Myocyte (in vitro differentiated cells): ENCODE results near the gene PLXNB2. TPM values are rescaled to one million over a fixed set of nuclear protein-coding genes. Genes with fewer than 3 reads are reported as not detected.

Source experiments
- DNase-seq: peaks from one replicate; pipeline ENCODE4 v3.0.0-alpha.2; 2012; ENCODE audit warnings: low read depth
- total RNA-seq: library from RNA; depleted of rRNA; stranded (reverse); fragments of >200 nt; gene quantifications from 2 replicates; pipeline ENCODE4 v1.2.3, GENCODE V29; 2014

The PLXNB2 gene
- total RNA-seq, 1 donor from 2014 or later = 112 TPM

GRCh38 chr22:50311606-50312351 is 4.3 kb upstream of the PLXNB2 start:
- no peak for DNase-seq

- DNase-seq = no peak
Measured at GRCh38 chr22:50310949-50311444, 3.6 kb upstream of the PLXNB2 start.

GRCh38 chr22:50310031-50310722 is 2.7 kb upstream of the PLXNB2 start:
- DNase-seq = no peak

- DNase-seq = no peak
Measured at GRCh38 chr22:50309601-50309991, 2.1 kb upstream of the PLXNB2 start.

GRCh38 chr22:50308986-50309600 is 1.6 kb upstream of the PLXNB2 start:
- DNase-seq = peak; percentile 82

- DNase-seq = peak; percentile 78
Measured at GRCh38 chr22:50308597-50308935, 1.1 kb upstream of the PLXNB2 start.

- peak; percentile 7 for DNase-seq
Measured at GRCh38 chr22:50307890-50308596, 597 bp upstream of the PLXNB2 start.

- peak; percentile 98 for DNase-seq
Measured at GRCh38 chr22:50305923-50306566, 1.4 kb downstream of the PLXNB2 start.

GRCh38 chr22:50305393-50305922 is 2.0 kb downstream of the PLXNB2 start:
- DNase-seq = no peak

- DNase-seq = peak; percentile 92
Measured at GRCh38 chr22:50304528-50305392, 2.7 kb downstream of the PLXNB2 start.

GRCh38 chr22:50303848-50304527 is 3.5 kb downstream of the PLXNB2 start:
- peak; percentile 72 for DNase-seq

GRCh38 chr22:50303515-50303847 is 4.0 kb downstream of the PLXNB2 start:
- DNase-seq = peak; percentile 36

GRCh38 chr22:50302564-50302963 is 4.9 kb downstream of the PLXNB2 start:
- DNase-seq = peak; percentile 82

- DNase-seq = peak; percentile 51
Measured at GRCh38 chr22:50302041-50302541, 5.4 kb downstream of the PLXNB2 start.

GRCh38 chr22:50301581-50301991 is 5.9 kb downstream of the PLXNB2 start:
- DNase-seq = no peak

GRCh38 chr22:50300620-50301257 is 6.7 kb downstream of the PLXNB2 start:
- DNase-seq = no peak

GRCh38 chr22:50299785-50300619 is 7.4 kb downstream of the PLXNB2 start:
- DNase-seq = no peak
